GM21528 (cell line): ENCODE results near the gene SMG6.

Source experiments
- ATAC-seq: cut with Tn5 transposase; IDR thresholded peaks from one replicate; pipeline ENCODE4 v1.9.1; 2021; ENCODE audit warnings: mild to moderate bottlenecking, moderate library complexity; ENCODE audit not compliant: unreplicated experiment, low FRiP score

The SMG6 gene

GRCh38 chr17:2064980-2065785 lies 238.4 kb downstream of the SMG6 start:
- no peak for ATAC-seq

GRCh38 chr17:2064520-2064971 lies 239.0 kb downstream of the SMG6 start:
- no peak for ATAC-seq

- ATAC-seq, result no peak
Observed at GRCh38 chr17:2064147-2064489, 239.5 kb downstream of the SMG6 start.

- ATAC-seq, result no peak
Observed at GRCh38 chr17:2063261-2064146, 240.1 kb downstream of the SMG6 start.

GRCh38 chr17:2062571-2063183 lies 240.9 kb downstream of the SMG6 start:
- ATAC-seq, result no peak

- no peak for ATAC-seq
Observed at GRCh38 chr17:2061441-2061958, 242.1 kb downstream of the SMG6 start.

GRCh38 chr17:2060681-2061440 lies 242.7 kb downstream of the SMG6 start:
- no peak for ATAC-seq

GRCh38 chr17:2060385-2060658 lies 243.3 kb downstream of the SMG6 start:
- no peak for ATAC-seq

- no peak for ATAC-seq
Observed at GRCh38 chr17:2059547-2060384, 243.8 kb downstream of the SMG6 start.

- no peak for ATAC-seq
Observed at GRCh38 chr17:2058586-2059546, 244.7 kb downstream of the SMG6 start.

- ATAC-seq, result no peak
Observed at GRCh38 chr17:2057760-2058585, 245.6 kb downstream of the SMG6 start.

- ATAC-seq, result no peak
Observed at GRCh38 chr17:2057175-2057759, 246.3 kb downstream of the SMG6 start.

GRCh38 chr17:2056206-2057174 lies 247.1 kb downstream of the SMG6 start:
- no peak for ATAC-seq

- ATAC-seq, result no peak
Observed at GRCh38 chr17:2055292-2056205, 248.0 kb downstream of the SMG6 start.
